ENCODE data around the gene FRMD7.

FRMD7 gene, protein sequence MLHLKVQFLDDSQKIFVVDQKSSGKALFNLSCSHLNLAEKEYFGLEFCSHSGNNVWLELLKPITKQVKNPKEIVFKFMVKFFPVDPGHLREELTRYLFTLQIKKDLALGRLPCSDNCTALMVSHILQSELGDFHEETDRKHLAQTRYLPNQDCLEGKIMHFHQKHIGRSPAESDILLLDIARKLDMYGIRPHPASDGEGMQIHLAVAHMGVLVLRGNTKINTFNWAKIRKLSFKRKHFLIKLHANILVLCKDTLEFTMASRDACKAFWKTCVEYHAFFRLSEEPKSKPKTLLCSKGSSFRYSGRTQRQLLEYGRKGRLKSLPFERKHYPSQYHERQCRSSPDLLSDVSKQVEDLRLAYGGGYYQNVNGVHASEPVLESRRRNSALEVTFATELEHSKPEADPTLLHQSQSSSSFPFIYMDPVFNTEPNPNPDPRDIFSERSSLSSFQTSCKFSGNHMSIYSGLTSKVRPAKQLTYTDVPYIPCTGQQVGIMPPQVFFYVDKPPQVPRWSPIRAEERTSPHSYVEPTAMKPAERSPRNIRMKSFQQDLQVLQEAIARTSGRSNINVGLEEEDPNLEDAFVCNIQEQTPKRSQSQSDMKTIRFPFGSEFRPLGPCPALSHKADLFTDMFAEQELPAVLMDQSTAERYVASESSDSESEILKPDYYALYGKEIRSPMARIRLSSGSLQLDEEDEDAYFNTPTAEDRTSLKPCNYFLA

DNA sequence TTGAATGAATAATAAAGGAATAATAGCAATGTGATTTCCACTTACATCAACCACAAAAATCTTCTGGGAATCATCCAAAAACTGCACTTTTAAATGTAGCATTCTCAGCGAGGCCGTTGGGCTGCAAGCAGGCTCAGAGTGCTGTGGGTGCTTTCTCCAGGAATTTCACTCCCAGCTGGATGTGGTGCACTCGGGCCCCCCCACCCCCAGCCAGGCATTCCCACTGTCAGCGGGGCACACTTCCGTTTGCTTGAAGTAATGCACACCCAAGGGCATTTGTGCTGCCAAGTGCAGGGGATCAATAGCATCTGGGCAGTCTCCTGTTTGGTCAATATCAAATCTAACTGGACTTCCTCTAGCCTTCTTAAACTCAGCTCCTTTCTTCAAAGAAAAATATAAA is at the start of gene FRMD7:
TSS of gene FRMD7 (minus strand) at position 278 of the 400 bp plus-strand sequence. CDS start at position 102, 176 bp downstream.
- Histone ChIP-seq H3K9me3 (ENCODE audit: severe bottlenecking) (no peaks in the 10 kb centered on the region), H3K27me3 (ENCODE audit: insufficient read depth, low read depth, severe bottlenecking) (peaks cover 34% of the 10 kb centered on the region), H3K4me3 (ENCODE audit: low read depth, low read length) (no peak within 1 kb of the TSS), H3K36me3 (no peaks in the 10 kb centered on the region), H3K27ac (no peak within 1 kb of the TSS)
- TF ChIP-seq, protein P1, sequence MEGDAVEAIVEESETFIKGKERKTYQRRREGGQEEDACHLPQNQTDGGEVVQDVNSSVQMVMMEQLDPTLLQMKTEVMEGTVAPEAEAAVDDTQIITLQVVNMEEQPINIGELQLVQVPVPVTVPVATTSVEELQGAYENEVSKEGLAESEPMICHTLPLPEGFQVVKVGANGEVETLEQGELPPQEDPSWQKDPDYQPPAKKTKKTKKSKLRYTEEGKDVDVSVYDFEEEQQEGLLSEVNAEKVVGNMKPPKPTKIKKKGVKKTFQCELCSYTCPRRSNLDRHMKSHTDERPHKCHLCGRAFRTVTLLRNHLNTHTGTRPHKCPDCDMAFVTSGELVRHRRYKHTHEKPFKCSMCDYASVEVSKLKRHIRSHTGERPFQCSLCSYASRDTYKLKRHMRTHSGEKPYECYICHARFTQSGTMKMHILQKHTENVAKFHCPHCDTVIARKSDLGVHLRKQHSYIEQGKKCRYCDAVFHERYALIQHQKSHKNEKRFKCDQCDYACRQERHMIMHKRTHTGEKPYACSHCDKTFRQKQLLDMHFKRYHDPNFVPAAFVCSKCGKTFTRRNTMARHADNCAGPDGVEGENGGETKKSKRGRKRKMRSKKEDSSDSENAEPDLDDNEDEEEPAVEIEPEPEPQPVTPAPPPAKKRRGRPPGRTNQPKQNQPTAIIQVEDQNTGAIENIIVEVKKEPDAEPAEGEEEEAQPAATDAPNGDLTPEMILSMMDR (IDR thresholded peaks at IDR 0.05; ENCODE audit: low read depth, low read length), result no peak
- no peak for DNase-seq

DNA sequence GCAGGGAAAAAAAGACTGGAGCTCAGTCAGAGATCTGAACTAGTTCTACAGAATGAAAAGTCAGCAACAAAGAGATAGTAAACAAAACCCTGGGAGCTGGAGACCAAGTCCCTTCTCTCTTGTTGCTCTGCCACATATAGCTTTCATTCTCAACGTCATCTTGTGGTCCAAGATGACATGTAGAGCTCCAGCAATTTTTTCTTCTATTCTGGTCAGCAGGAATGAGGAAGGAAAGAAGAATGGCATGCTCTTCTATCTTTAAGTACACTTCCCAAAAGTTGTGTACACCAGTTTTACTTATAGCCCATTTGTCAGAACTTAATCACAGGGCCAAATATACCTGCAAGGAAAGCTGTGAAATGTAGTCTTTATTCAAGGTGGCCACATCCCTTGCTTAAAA is 45.8 kb upstream of the FRMD7 start:
- Histone ChIP-seq H3K4me3 (ENCODE audit: low read depth, low read length) (no peak overlapping the region), H3K27me3 (ENCODE audit: insufficient read depth, low read depth, severe bottlenecking) (peaks cover 23% of the 10 kb centered on the region), H3K9me3 (ENCODE audit: severe bottlenecking) (no peaks in the 10 kb centered on the region), H3K27ac (no peak overlapping the region), H3K36me3 (no peaks in the 10 kb centered on the region)
- TF ChIP-seq, protein P1 (IDR thresholded peaks at IDR 0.05; ENCODE audit: low read depth, low read length), result no peak
- no peak for DNase-seq

DNA sequence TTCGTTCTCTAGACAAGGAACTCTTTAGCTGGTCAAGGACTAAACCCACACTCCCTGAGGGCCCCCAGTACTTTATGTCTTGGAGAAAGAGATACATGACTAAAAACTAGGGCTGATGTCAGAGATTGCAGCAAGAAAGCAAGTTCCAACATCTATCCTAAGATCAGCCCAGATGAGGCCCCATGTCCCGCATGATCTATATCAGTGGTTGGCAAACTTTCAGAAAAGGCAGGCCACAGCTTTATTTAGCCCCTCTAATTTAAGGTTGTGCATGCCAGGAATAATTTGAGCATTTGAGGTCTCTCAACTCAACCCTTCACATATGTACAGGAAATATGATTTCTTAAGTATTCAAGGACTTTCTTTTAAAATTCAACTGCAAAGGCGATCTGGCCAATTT is 44.1 kb upstream of the FRMD7 start:
- DNase-seq, result no peak
- H3K36me3 ChIP-seq, result no peaks in the 10 kb centered on the region
- H3K9me3 ChIP-seq (ENCODE audit: severe bottlenecking), result no peaks in the 10 kb centered on the region
- peaks cover 19% of the 10 kb centered on the region for H3K27me3 ChIP-seq (ENCODE audit: insufficient read depth, low read depth, severe bottlenecking)
- no peak overlapping the region for H3K27ac ChIP-seq
- no peak overlapping the region for H3K4me3 ChIP-seq (ENCODE audit: low read depth, low read length)
- TF ChIP-seq, protein P1 (IDR thresholded peaks at IDR 0.05; ENCODE audit: low read depth, low read length), result no peak

GRCh38 chrX:132171478-132171877 is 43.7 kb upstream of the FRMD7 start:
- H3K4me3 ChIP-seq (ENCODE audit: low read depth, low read length), result no peak overlapping the region
- no peak overlapping the region for H3K27ac ChIP-seq
- H3K9me3 ChIP-seq (ENCODE audit: severe bottlenecking), result no peaks in the 10 kb centered on the region
- TF ChIP-seq, protein P1 (IDR thresholded peaks at IDR 0.05; ENCODE audit: low read depth, low read length), result 0 out of 2 replicates have a peak, but pooled peaks have one; percentile 1
- DNase-seq, result no peak
- H3K27me3 ChIP-seq (ENCODE audit: insufficient read depth, low read depth, severe bottlenecking), result peaks cover 17% of the 10 kb centered on the region
- no peaks in the 10 kb centered on the region for H3K36me3 ChIP-seq

DNA sequence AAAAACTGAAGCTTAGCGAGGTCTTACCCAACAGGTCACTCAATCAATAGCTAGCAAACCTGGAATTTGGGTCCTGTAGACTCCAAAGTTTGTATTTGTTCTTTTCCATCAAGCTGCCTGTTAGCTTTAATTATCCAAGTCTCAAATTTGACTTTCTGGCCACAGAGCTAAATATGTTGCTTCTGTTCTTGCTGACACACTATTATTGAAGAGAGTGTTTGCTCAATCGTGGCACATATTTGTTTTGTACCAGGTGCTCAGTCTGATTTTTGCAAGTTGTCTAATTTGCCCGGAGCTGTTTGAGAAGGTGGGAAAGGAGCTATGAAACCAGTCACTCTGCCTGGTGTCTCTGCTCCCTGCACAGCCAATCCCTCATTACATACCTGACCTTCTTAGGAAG is 41.7 kb upstream of the FRMD7 start:
- Histone ChIP-seq H3K27ac (no peak overlapping the region), H3K4me3 (ENCODE audit: low read depth, low read length) (no peak overlapping the region), H3K9me3 (ENCODE audit: severe bottlenecking) (peaks cover 7% of the 10 kb centered on the region), H3K27me3 (ENCODE audit: insufficient read depth, low read depth, severe bottlenecking) (peaks cover 17% of the 10 kb centered on the region), H3K36me3 (no peaks in the 10 kb centered on the region)
- no peak for DNase-seq
- TF ChIP-seq, protein P1 (IDR thresholded peaks at IDR 0.05; ENCODE audit: low read depth, low read length), result no peak

Data from WERI-Rb-1 (cell line).